Activated CD4-positive, CD25-positive, alpha-beta regulatory T cell treated with anti-CD3 and anti-CD28 coated beads, Interleukin-2, amount 50 U/mL, for 16 hours (primary cell): ENCODE results near the gene ZFHX2.
"Not testable (repeated sequence)": the region's sequence is repeated elsewhere in the genome, so short reads cannot be mapped to it uniquely, and the experiment has no call there.

ENCODE experiments used
- DNase-seq: peaks from one replicate; pipeline ENCODE4 v3.0.0-alpha.2; 2020; ENCODE audit warnings: low read depth, low spot score

ZFHX2 gene

DNA sequence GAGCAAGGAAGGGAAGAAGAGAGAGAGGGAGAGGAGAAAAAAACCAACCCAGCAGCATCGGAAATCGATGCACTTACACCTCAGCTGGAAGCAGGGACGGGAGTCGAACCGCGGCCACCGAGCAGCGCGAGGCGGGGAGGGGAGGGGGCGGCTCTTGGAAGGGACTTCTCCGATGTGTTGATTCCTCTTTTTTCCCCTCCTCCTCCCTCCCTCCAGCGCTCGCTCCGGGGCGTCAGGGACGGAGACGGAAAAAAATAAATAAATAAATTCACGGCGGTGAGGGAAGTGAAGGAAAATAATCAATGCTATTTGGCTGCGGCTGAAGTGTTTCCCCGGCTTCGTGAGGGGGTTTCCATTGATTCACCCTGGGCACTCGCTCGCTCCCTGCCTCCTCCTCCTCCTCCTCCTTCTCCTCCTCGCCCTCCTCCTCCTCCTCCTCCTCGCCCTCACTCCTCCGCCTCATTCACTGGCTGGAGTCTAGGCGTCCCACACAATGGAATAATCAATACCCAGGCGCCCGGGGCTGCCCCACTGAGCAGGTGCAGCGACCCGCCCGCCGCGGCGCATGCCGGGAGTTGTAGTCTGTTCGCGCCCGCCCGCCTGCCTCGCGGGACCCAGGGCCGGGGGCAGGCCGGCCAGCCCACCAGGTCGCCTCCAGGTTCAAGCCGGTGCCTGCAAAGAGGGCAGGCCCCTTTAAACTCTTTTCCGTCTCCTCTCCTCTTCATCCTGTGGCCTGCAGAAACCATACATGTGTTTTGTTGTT is at the start of gene ZFHX2:
Gene ZFHX2, minus strand, starts transcription at position 500 of the 763 bp plus-strand sequence. CDS start 16,440 bp downstream, outside the sequence.
- DNase-seq = peak; percentile 58

- DNase-seq = no peak
Measured at GRCh38 chr14:23600806-23601205, 49.2 kb upstream of the ZFHX2 start.

DNA sequence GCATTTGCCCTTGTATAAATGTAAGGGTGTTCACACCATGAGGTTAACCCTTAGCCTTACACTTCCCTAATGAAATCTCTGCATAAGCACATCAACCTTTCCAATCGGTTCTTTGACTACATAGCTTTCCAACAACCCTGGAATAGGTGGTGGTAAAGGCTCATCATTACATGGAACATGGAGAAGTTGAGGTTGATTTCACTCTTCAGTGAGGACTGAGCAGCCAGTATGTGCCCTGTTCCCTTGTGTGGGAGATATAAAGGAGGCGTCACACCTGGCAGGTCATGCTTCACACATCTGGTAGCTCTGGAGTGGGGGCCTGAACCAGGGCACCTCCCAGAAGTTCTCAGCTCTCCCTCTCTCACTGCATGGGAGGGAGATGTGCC is 48.8 kb upstream of the ZFHX2 start:
- DNase-seq = no peak

DNA sequence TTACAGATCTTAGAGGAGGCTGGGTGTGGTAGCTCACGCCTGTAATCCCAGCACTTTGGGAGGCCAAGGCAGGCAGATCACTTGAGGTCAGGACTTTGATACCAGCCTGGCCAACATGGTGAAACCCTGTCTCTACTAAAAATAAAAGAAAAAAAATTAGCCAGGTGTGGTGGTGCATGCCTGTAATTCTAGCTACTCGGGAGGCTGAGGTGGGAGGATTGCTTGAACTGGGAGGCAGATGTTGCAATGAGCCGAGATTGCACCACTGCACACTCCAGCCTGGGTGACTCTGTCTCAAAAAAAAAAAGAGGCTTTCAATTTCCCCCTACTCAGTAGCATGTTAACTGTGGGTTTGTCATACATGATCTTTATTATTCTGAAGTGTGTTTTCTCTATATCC is 42.6 kb upstream of the ZFHX2 start:
- DNase-seq = not testable (repeated sequence)

- DNase-seq = no peak
Measured at GRCh38 chr14:23590198-23590597, 38.6 kb upstream of the ZFHX2 start.

DNA sequence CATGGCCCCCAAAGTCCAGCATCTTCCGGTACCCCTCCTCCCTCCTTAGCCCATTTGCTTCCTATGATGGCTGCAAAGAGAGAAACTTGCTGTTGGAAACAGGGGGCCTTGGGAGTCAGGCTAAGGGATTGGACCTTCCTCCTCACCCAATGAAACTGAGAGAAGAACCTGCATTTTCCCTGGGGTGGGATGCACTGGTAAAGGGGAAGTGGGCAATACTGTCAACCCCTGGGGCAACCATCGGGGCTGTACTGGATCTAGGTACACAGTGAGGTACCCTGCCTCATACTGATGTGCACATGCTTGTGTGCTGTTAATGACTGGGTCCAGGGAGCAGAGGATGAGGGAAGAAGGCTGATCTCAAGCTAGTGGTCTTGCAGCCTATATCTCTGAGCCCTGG is 38.0 kb upstream of the ZFHX2 start:
- no peak for DNase-seq

DNA sequence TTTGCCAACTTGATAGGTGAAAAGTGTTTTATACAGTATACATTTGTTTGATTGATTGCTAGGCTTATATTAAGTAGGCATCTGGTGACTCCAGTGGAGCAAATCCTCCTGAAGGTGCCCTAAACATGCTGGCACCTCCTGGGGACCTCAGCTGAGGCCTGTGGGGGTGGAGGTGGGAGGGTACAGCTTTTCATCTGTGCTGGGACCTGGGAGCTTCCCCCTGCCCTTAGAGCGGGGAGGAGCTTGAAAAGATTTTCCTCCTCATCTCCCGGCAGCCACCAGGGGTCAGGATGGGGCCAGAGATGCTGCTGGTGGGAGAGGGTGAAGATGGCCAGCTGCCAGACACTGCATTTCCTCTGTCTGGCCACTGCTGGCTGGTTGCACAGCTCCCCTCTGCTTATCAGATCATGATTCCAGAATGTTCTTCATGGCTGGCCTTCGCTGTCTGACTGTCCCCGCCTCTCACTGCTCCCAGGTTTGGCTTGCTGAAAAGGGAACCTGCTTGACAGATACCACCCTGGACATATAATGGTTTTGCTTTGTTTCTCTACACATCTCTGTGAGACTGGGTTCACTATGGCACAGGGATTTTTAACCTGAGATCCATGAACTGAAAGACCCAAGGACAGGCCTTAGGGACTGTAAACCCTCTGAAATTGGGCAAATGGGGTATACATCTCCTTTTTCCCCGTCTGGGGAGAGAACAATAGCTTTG is 37.5 kb upstream of the ZFHX2 start:
- DNase-seq = peak; percentile 55

DNA sequence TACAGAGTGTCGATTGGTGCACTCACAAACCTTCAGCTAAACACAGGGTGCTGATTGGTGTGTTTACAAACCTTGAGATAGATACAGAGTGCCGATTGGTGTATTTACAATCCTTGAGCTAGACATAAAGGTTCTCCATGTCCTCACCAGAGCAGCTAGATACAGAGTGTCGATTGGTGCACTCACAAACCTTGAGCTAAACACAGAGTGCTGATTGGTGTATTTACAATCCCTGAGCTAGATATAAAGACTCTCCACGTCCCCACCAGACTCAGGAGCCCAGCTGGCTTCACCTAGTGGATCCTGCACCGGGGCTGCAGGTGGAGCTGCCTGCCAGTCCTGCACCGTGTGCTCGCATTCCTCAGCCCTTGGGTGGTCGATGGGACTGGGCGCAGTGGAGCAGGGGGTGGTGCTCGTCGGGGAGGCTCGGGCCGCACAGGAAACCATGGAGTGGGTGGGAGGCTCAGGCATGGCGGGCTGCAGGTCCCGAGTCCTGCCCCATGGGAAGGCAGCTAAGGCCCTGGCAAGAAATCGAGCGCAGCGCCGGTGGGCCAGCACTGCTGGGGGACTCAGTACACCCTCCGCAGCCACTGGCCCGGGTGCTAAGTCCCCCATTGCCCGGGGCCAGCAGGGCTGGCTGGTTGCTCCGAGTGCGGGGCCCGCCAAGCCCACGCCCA is 33.1 kb upstream of the ZFHX2 start:
- not testable (repeated sequence) for DNase-seq

DNA sequence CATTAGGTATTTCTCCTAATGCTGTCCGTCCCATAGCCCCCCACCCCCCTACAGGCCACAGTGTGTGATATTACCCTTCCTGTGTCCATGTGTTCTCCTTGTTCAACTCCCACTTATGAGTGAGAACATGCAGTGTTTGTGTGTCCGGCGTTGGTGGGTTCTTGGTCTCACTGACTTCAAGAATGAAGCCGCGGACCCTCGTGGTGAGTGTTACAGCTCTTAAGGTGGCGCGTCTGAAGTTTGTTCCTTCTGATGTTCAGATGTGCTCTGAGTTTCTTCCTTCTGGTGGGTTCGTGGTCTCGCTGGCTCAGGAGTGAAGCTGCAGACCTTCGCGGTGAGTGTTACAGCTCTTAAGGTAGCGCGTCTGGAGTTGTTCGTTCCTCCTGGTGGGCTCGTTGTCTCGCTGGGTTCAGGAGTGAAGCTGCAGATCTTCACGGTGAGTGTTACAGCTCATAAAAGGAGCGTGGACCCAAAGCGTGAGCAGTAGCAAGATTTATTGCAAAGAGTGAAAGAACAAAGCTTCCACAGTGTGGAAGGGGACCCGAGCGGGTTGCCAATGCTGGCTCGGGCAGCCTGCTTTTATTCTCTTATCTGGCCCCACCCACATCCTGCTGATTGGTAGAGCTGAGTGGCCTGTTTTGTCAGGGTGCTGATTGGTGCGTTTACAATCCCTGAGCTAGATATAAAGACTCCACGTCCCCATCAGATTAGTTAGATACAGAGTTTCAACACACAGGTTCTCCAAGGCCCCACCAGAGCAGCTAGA is 32.4 kb upstream of the ZFHX2 start:
- DNase-seq = not testable (repeated sequence)

DNA sequence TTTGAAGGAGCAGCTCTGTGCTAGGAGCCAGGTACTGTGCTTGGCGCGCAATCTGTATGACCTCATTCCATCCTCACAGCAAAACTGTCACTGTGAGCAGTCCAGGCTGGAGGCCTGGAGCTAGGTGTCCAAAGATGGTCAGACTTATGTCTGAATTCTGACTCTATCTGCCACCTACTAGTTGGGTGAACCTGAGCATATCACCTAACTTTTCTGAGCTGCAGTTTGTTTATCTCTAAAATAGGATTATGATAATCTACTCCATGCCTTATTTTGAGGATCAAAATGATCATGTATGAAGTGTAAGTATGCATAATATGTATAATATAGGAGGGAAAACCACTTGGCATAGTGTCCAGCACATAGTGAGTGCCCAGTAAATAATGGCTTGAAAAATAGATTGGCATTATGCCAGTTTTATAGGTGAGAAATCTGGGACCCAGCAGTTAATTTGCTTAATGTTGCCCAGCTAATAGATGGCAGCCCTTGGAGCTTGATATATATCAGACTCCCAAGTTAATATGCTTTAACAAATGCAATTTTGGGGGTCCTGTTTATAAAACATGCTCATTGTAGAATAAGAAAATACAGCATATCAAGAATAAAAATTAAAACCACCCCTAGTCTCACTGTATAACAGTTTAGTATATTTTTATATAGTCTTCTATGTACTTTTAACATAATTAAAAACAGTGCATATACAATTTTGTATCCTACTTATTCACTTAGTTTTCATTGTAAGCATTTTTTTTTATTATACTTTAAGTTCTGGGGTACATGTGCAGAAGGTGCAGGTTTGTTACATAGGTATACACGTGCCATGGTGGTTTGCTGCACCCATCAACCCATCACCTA is 31.6 kb upstream of the ZFHX2 start:
- no peak for DNase-seq

- DNase-seq = no peak
Measured at GRCh38 chr14:23580948-23581281, 29.4 kb upstream of the ZFHX2 start.

DNA sequence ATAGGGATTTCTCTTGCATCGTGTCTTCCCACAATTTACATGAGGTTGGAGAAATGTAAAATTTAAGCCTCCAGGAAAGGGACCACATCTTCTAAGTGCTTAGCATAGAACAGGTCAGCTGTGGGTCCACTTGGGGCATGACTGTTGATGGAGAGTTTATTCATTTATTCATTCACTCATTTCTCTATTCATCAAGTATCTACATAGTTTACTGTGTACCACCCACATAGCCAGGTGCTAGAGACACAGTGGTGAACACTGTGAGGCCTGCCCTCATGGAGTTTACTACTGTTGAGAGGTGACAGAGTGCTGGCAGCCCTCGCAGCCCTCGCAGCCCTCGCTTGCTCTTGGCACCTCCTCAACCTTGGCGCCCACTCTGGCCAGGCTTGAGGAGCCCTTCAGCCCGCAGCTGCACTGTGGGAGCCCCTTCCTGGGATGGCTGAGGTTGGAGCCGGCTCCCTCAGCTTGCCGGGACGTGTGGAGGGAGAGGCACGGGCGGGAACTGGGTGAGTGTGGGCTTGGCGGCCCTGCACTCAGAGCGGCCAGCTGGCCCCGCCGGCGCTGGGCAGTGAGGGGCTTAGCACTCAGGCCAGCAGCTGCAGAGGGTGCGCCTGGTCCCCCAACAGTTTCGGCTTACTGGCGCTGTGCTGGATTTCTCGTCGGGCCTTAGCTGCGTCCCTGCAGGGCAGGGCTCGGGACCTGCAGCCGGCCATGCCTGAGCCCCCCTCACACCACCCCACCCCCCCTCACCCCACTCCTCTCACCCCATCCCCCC is 28.8 kb upstream of the ZFHX2 start:
- DNase-seq = no peak

DNA sequence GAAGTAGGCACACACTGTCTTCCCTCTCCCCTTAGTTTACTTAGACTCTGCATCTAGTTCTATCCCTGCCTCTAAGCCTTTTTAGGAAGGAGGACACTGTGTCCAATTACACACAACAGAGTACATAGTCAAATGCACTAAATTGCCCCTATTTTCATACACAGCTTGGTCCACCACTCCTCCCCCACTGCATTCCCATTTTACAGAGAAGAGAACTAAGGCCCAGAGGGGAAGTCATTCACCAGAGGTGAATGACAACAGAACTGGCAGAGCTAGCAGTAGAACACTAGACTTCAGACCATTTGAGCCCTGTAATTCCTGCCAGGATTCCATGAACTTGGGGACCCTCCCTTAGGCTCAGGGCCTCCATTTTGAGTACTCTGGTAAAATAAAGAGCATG is 28.2 kb upstream of the ZFHX2 start:
- no peak for DNase-seq

DNA sequence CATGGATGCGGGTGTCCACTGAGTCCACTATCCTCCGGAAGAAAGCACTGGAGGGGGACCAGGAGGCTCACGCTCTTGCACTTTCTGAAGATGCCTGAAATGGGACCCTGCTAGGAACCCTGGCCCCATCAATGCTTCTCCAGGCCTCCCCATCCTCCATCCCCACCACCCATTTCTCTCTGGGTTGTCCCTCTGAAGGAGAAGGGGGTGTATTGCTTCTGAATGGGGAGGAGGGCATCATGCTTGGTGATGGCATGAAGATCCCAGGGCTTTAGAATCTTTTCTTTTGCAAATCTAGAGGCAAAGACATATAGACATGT is 27.7 kb upstream of the ZFHX2 start:
- no peak for DNase-seq

DNA sequence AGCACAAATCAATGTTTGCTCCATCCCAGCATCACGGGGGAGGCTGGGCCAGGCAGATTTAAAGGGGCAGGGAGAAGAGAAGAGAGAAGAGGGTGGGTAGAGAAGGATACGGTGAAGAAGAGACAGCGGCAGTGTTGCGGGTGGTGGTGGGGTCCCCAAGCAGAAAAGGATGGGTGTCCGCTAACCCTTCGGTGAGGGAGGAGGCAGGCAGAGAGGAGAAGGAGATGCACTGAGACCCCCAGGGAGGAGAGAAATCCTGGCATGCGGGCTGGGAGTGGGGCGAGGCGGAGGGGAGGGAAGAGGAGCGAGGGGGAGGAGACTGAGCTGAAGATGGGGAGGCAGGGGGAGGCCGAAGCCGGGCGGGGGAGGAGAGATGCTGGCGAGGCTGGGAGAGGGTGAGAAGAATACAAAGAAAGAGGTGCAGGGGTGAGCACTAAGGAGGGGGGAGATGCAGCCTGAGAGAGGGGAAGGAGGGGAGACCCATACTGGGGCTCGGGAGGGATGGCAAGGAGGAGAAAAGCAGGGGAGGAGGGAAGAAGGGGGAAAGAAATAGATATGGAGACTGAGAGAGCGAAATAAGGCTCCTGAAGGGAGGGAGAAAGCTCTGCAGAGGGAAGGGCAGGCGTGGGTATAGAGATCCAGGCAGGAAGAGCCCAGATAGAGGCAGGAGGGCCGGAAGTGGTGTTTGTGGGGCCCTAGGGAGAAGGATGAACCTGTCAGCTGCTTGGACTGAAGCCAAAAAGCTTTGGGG is 27.2 kb upstream of the ZFHX2 start, which contains the start of gene JPH4:
Gene JPH4, minus strand, starts transcription at position 231 of the 751 bp plus-strand sequence. CDS start 1,337 bp downstream, outside the sequence.
- no peak for DNase-seq

GRCh38 chr14:23577710-23578392 is 26.3 kb upstream of the ZFHX2 start:
- DNase-seq = no peak

- DNase-seq = no peak
Measured at GRCh38 chr14:23577004-23577681, 25.6 kb upstream of the ZFHX2 start.

DNA sequence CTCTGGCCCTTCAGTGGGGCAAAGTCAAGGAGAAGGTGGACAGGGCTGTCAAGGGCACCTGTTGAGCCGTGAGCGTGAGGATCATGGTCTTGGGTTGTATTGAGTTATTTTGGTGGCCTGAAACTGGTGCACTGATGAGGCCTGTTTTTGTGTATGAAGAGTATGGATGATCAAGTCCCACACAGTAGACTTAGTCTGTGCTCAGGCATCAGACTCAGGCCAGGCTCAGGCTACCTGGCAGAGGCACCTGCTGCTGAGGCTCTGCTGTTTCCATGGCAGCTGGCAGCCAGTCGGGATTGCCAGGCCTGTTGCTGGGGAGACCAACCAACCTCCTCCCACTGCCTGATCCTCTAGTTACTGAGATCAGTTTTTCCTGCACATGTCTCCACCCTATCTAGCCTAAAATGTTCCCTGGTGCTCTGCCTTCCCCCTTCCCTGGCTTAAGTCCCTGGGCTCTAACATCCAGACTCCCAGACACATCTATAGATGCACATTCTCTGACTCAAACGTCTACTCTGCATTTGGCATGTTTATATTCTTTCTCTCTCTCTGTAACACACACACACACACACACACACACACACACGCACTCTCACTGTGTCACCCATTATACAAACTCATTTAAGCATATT is 21.9 kb upstream of the ZFHX2 start:
- no peak for DNase-seq
